ENCODE measurements around the gene GRAMD2A. TPM values are rescaled to one million over a fixed set of nuclear protein-coding genes. Genes with fewer than 3 reads are reported as not detected.

The GRAMD2A gene
- polyA plus RNA-seq, 2 donors: 1.1 to 1.6 TPM

GRCh38 chr15:72196409-72197040 is 1.1 kb downstream of the GRAMD2A start:
- Histone ChIP-seq H3K4me3 (ENCODE audit: low read depth in 1 of 2, low read length in 2 of 2) (peak overlapping the region in 1 of 2 donors; percentile 60), H3K9me3 (ENCODE audit: control insufficient read depth in 2 of 2, insufficient read depth in 1 of 2, low read depth in 1 of 2, low read length in 1 of 2) (no peaks in the 10 kb centered on the region), H3K27ac (ENCODE audit: low read depth in 2 of 2, low read length in 1 of 2) (peak overlapping the region in 1 of 2 donors; percentile 14), H3K4me1 (ENCODE audit: control insufficient read depth in 2 of 2, insufficient read depth in 2 of 2, low read length in 1 of 2) (peaks cover 2 to 7% of the 10 kb centered on the region in 2 donors), H3K36me3 (ENCODE audit: control insufficient read depth in 2 of 2, insufficient read depth in 2 of 2, low read length in 1 of 2) (peaks cover 11 to 30% of the 10 kb centered on the region in 2 donors), H3K27me3 (ENCODE audit: control insufficient read depth in 1 of 2, insufficient read depth in 2 of 2, low read length in 2 of 2) (no peaks in the 10 kb centered on the region)
- WGBS, 2 donors: 55 to 62% methylated on average over 13 of the region's 13 CpGs

DNA sequence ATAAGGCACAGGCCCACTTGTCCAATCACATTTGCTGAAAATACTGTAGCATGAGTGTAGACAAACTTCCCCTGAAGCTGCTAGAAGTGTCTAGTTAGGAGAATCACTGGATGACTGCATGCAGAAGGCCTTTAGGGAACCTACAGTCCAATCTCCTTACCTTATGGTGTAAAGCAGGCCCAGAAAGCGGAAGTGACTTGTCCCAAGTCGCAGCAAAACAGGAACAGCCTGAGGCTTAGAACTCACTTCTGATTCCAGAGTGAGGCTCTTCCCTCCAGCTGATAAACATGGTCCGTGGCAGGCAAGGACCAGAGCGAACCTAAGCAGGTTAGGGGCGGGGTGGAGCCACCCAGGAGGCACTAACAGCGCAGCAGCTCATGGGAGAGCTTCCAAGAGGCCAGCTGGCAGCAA is 2.5 kb downstream of the GRAMD2A start:
- no peaks in the 10 kb centered on the region for H3K27me3 ChIP-seq (ENCODE audit: control insufficient read depth in 1 of 2, insufficient read depth in 2 of 2, low read length in 2 of 2)
- peak overlapping the region; percentile 7 to 27 for H3K27ac ChIP-seq (ENCODE audit: low read depth in 2 of 2, low read length in 1 of 2)
- H3K4me3 ChIP-seq (ENCODE audit: low read depth in 1 of 2, low read length in 2 of 2): no peak overlapping the region
- H3K4me1 ChIP-seq (ENCODE audit: control insufficient read depth in 2 of 2, insufficient read depth in 2 of 2, low read length in 1 of 2): peaks cover 2 to 7% of the 10 kb centered on the region in 2 donors
- H3K36me3 ChIP-seq (ENCODE audit: control insufficient read depth in 2 of 2, insufficient read depth in 2 of 2, low read length in 1 of 2): peaks cover 4 to 17% of the 10 kb centered on the region in 2 donors
- no peaks in the 10 kb centered on the region for H3K9me3 ChIP-seq (ENCODE audit: control insufficient read depth in 2 of 2, insufficient read depth in 1 of 2, low read depth in 1 of 2, low read length in 1 of 2)
- WGBS, 2 donors: 47 to 56% methylated on average over 6 of the region's 6 CpGs

DNA sequence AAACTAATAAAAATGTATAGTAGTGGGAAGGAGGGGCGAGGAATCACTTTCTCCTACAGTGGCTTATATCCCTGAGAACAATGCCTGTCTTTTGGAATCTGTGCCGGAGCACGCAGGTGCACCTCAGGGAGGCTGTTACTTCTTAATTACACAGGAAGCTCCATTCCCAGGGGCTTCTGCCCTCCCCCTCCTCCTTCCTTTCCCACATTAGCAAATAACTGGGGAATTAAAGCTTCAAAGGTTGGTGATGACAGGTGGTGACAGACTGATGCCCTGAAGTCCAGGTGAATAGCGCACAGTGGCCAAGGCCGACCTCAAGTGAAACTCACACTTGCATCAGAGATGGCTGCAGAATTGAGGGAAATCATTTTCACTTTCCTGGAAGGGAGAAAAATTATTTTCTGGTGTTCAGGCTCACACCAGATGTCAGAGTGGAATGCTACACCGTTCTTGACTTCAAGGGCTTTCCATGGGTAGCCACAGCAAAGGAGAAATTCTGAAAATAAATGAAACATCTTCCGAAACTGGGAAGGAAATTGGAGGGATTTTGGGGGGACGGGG is 3.7 kb downstream of the GRAMD2A start:
- H3K27ac ChIP-seq (ENCODE audit: low read depth in 2 of 2, low read length in 1 of 2): no peak overlapping the region
- peaks cover 2 to 7% of the 10 kb centered on the region in 2 donors for H3K4me1 ChIP-seq (ENCODE audit: control insufficient read depth in 2 of 2, insufficient read depth in 2 of 2, low read length in 1 of 2)
- no peaks in the 10 kb centered on the region for H3K27me3 ChIP-seq (ENCODE audit: control insufficient read depth in 1 of 2, insufficient read depth in 2 of 2, low read length in 2 of 2)
- H3K36me3 ChIP-seq (ENCODE audit: control insufficient read depth in 2 of 2, insufficient read depth in 2 of 2, low read length in 1 of 2): peaks cover 0 to 6% of the 10 kb centered on the region in 2 donors
- 84 to 91% methylated on average over 8 of the region's 8 CpGs for WGBS, 2 donors
- H3K4me3 ChIP-seq (ENCODE audit: low read depth in 1 of 2, low read length in 2 of 2): no peak overlapping the region
- no peaks in the 10 kb centered on the region for H3K9me3 ChIP-seq (ENCODE audit: control insufficient read depth in 2 of 2, insufficient read depth in 1 of 2, low read depth in 1 of 2, low read length in 1 of 2)

- H3K4me1 ChIP-seq (ENCODE audit: control insufficient read depth in 2 of 2, insufficient read depth in 2 of 2, low read length in 1 of 2): peaks cover 2 to 7% of the 10 kb centered on the region in 2 donors
- H3K4me3 ChIP-seq (ENCODE audit: low read depth in 1 of 2, low read length in 2 of 2): no peak overlapping the region
- H3K9me3 ChIP-seq (ENCODE audit: control insufficient read depth in 2 of 2, insufficient read depth in 1 of 2, low read depth in 1 of 2, low read length in 1 of 2): no peaks in the 10 kb centered on the region
- 65 to 67% methylated on average over 3 of the region's 3 CpGs for WGBS, 2 donors
- H3K27ac ChIP-seq (ENCODE audit: low read depth in 2 of 2, low read length in 1 of 2): no peak overlapping the region
- no peaks in the 10 kb centered on the region for H3K27me3 ChIP-seq (ENCODE audit: control insufficient read depth in 1 of 2, insufficient read depth in 2 of 2, low read length in 2 of 2)
- H3K36me3 ChIP-seq (ENCODE audit: control insufficient read depth in 2 of 2, insufficient read depth in 2 of 2, low read length in 1 of 2): no peaks in the 10 kb centered on the region
Measured at GRCh38 chr15:72192416-72192815, 5.2 kb downstream of the GRAMD2A start.

- Histone ChIP-seq H3K4me1 (ENCODE audit: control insufficient read depth in 2 of 2, insufficient read depth in 2 of 2, low read length in 1 of 2) (no peaks in the 10 kb centered on the region), H3K27me3 (ENCODE audit: control insufficient read depth in 1 of 2, insufficient read depth in 2 of 2, low read length in 2 of 2) (no peaks in the 10 kb centered on the region), H3K27ac (ENCODE audit: low read depth in 2 of 2, low read length in 1 of 2) (no peak overlapping the region), H3K36me3 (ENCODE audit: control insufficient read depth in 2 of 2, insufficient read depth in 2 of 2, low read length in 1 of 2) (no peaks in the 10 kb centered on the region), H3K4me3 (ENCODE audit: low read depth in 1 of 2, low read length in 2 of 2) (no peak overlapping the region), H3K9me3 (ENCODE audit: control insufficient read depth in 2 of 2, insufficient read depth in 1 of 2, low read depth in 1 of 2, low read length in 1 of 2) (no peaks in the 10 kb centered on the region)
- 88 to 91% methylated on average over 2 of the region's 2 CpGs for WGBS, 2 donors
Measured at GRCh38 chr15:72189250-72189902, 8.2 kb downstream of the GRAMD2A start.

DNA sequence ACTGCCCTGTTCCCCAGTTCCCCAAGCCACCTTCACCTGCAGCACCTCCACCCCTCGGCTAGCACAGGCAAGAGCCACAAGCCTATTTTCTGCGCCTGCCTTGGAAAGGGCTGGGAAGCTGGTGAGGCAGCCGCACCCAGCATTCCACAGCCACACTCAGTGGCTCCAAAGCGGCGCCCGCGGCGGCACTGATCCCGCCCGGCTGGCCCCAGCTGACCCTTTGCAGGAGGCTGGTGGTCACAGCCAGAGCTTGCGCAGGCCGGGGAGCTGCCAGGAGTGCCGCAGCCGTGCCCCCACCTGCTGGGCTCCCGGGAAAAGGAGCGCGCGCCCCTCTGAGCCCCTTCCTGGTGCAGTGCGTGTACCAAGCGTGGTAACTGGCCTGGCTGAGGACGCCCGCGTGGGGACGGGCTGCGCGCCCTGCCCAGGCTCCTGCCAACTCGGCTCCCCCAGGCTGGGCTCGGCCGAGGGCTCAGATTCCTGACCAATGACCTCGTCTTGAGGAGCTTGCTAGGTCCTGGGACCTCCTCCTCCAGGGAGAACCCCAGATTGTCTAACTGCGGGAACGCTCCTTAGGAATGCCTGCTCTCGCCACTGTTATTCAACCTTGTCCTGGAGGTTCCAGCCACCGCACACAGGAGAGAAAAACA is 13.3 kb downstream of the GRAMD2A start:
- Histone ChIP-seq H3K4me1 (ENCODE audit: control insufficient read depth in 2 of 2, insufficient read depth in 2 of 2, low read length in 1 of 2) (peaks cover 2 to 5% of the 10 kb centered on the region in 2 donors), H3K27me3 (ENCODE audit: control insufficient read depth in 1 of 2, insufficient read depth in 2 of 2, low read length in 2 of 2) (no peaks in the 10 kb centered on the region), H3K4me3 (ENCODE audit: low read depth in 1 of 2, low read length in 2 of 2) (peak overlapping the region; percentile 29 to 37), H3K36me3 (ENCODE audit: control insufficient read depth in 2 of 2, insufficient read depth in 2 of 2, low read length in 1 of 2) (no peaks in the 10 kb centered on the region), H3K27ac (ENCODE audit: low read depth in 2 of 2, low read length in 1 of 2) (no peak overlapping the region), H3K9me3 (ENCODE audit: control insufficient read depth in 2 of 2, insufficient read depth in 1 of 2, low read depth in 1 of 2, low read length in 1 of 2) (no peaks in the 10 kb centered on the region)
- WGBS, 2 donors: 8 to 10% methylated on average over 34 of the region's 34 CpGs

GRCh38 chr15:72183781-72184164 is 13.8 kb downstream of the GRAMD2A start:
- no peaks in the 10 kb centered on the region for H3K27me3 ChIP-seq (ENCODE audit: control insufficient read depth in 1 of 2, insufficient read depth in 2 of 2, low read length in 2 of 2)
- peaks cover 2 to 5% of the 10 kb centered on the region in 2 donors for H3K4me1 ChIP-seq (ENCODE audit: control insufficient read depth in 2 of 2, insufficient read depth in 2 of 2, low read length in 1 of 2)
- no peaks in the 10 kb centered on the region for H3K9me3 ChIP-seq (ENCODE audit: control insufficient read depth in 2 of 2, insufficient read depth in 1 of 2, low read depth in 1 of 2, low read length in 1 of 2)
- 29 to 42% methylated on average over 12 of the region's 12 CpGs for WGBS, 2 donors
- H3K4me3 ChIP-seq (ENCODE audit: low read depth in 1 of 2, low read length in 2 of 2): no peak overlapping the region
- H3K27ac ChIP-seq (ENCODE audit: low read depth in 2 of 2, low read length in 1 of 2): no peak overlapping the region
- no peaks in the 10 kb centered on the region for H3K36me3 ChIP-seq (ENCODE audit: control insufficient read depth in 2 of 2, insufficient read depth in 2 of 2, low read length in 1 of 2)

DNA sequence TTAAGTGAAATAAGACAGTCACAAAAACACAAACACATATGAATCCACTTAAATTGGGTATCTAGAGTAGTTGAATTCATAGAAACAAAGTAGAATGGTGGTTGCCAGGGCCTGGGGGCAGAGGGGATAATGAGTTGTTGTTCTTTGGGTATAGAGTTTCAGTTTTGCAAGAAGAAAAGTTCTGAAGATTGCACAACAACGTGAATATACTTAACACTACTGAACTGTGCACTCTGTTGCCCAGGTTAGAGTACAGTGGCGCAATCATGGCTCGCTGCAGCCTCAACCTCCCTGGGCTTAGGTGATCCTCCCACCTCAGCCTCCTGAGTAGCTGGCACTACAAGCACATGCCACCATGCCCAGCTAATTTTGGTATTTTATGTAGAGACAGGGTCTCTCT is 14.9 kb downstream of the GRAMD2A start:
- Histone ChIP-seq H3K4me3 (ENCODE audit: low read depth in 1 of 2, low read length in 2 of 2) (no peak overlapping the region), H3K27ac (ENCODE audit: low read depth in 2 of 2, low read length in 1 of 2) (no peak overlapping the region), H3K4me1 (ENCODE audit: control insufficient read depth in 2 of 2, insufficient read depth in 2 of 2, low read length in 1 of 2) (peaks cover 5 to 7% of the 10 kb centered on the region in 2 donors), H3K27me3 (ENCODE audit: control insufficient read depth in 1 of 2, insufficient read depth in 2 of 2, low read length in 2 of 2) (no peaks in the 10 kb centered on the region), H3K9me3 (ENCODE audit: control insufficient read depth in 2 of 2, insufficient read depth in 1 of 2, low read depth in 1 of 2, low read length in 1 of 2) (no peaks in the 10 kb centered on the region), H3K36me3 (ENCODE audit: control insufficient read depth in 2 of 2, insufficient read depth in 2 of 2, low read length in 1 of 2) (no peaks in the 10 kb centered on the region)
- WGBS, 2 donors: 73 to 74% methylated on average over 3 of the region's 3 CpGs

DNA sequence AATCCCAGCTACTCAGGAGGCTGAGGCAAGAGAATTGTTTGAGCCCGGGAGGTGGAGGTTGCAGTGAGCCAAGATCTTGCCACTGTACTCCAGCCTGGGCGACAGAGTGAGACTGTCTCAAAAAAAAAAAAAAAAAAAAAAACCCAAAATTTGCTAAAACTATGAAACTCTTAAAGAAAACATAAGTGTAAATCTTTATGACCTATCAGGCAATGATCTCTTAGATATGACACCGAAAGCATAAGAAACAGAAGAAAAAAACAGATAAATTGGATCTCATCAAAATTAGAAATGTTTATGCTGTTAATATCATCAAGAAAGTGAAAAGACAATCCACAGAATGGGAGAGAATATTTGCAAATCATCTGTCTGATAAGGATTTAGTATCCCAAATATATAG is 15.3 kb downstream of the GRAMD2A start:
- Histone ChIP-seq H3K27ac (ENCODE audit: low read depth in 2 of 2, low read length in 1 of 2) (no peak overlapping the region), H3K4me1 (ENCODE audit: control insufficient read depth in 2 of 2, insufficient read depth in 2 of 2, low read length in 1 of 2) (peaks cover 5 to 7% of the 10 kb centered on the region in 2 donors), H3K4me3 (ENCODE audit: low read depth in 1 of 2, low read length in 2 of 2) (no peak overlapping the region), H3K27me3 (ENCODE audit: control insufficient read depth in 1 of 2, insufficient read depth in 2 of 2, low read length in 2 of 2) (no peaks in the 10 kb centered on the region), H3K9me3 (ENCODE audit: control insufficient read depth in 2 of 2, insufficient read depth in 1 of 2, low read depth in 1 of 2, low read length in 1 of 2) (no peaks in the 10 kb centered on the region), H3K36me3 (ENCODE audit: control insufficient read depth in 2 of 2, insufficient read depth in 2 of 2, low read length in 1 of 2) (no peaks in the 10 kb centered on the region)
- WGBS, 2 donors: 83 to 85% methylated on average over 3 of the region's 3 CpGs
